Fibroblast of villous mesenchyme (primary cell): ENCODE measurements around the gene SLFNL1. TPM values are rescaled to one million over a fixed set of nuclear protein-coding genes. Genes with fewer than 3 reads are reported as not detected.

Experiments used
- DNase-seq: peaks from one replicate; pipeline ENCODE4 v3.0.0-alpha.2; 2010; ENCODE audit warnings: low read depth
- H3K4me3 ChIP-seq: 2 replicates; pipeline ENCODE4 v1.5.1; 2011; ENCODE audit warnings: low read depth, mild to moderate bottlenecking, low read length
- CTCF ChIP-seq: IDR thresholded peaks from 2 replicates; pipeline ENCODE4 v1.5.1; 2012; ENCODE audit warnings: low read depth, mild to moderate bottlenecking, low read length; ENCODE audit not compliant: insufficient read depth
- total RNA-seq: library from RNA; depleted of rRNA; stranded (reverse); fragments of >200 nt; gene quantifications from 2 replicates; pipeline ENCODE4 v1.2.3, GENCODE V29; 2012

SLFNL1 gene
- under 0.01 and 0.64 TPM in 2 replicates for total RNA-seq

DNA sequence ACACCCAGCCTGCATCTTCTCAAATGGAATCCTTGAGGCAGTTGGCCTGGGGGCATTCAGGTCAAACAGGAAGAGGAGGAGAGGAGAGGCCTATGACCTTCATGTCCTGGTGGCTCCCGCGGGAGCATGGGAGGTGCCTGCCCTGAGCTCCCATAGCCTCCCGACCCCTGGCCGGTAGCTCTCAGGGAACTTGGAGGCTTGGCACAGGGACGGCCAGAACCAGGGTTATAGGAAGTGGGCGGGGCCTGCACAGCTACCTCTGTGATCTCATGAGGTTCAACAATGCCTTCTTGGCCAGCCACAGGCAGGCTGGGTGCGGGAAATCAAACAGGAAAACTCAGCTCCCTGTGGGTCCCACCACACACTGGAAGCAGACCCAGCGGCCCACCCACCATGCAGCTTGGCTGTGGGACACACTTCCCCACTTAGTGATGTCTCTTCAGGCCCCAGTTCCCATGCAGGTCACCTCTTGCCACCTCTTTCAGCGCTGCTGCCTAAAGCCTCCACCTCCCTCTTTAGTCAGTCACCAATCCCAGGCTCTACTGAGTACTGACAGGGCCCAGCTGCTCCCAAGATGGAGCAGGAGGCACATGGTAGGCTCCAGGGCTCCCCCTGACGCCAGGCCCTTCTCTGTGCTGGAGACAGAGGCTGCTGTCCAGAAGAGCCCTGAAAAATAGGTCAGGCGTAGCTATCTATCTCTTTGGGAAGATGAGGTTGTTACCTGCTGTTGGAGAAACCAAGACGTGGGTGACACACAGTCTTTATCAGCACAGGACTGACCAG lies at the start of gene SLFNL1:
TSS of gene SLFNL1 (minus strand) at position 200 of the 783 bp plus-strand sequence. CDS start 1,065 bp downstream, outside the sequence.
- DNase-seq, result peak; percentile 48
- peak; percentile 22 for TF ChIP-seq CTCF
- no peak within 1 kb of the TSS for H3K4me3 ChIP-seq

DNA sequence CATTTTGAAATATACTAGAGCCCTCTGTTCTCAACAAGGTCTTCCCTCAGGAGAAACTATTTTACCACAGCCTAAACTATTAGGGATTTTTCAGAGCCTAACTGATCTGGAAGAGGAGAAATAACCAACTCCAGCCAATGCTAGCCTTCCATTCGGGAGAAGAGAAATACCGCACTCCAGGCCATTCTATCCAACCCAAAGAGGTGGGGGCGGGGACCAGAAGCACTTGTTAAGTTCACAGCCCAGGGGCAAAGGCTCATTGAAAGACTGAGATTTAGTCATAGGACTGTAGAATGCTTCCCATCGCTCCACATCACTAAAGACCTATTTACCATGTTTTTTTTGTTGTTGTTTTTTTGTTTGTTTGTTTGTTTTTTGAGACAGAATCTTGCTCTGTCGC lies 35.4 kb upstream of the SLFNL1 start:
- H3K4me3 ChIP-seq, result no peak overlapping the region
- TF ChIP-seq CTCF, result no peak
- DNase-seq, result no peak

DNA sequence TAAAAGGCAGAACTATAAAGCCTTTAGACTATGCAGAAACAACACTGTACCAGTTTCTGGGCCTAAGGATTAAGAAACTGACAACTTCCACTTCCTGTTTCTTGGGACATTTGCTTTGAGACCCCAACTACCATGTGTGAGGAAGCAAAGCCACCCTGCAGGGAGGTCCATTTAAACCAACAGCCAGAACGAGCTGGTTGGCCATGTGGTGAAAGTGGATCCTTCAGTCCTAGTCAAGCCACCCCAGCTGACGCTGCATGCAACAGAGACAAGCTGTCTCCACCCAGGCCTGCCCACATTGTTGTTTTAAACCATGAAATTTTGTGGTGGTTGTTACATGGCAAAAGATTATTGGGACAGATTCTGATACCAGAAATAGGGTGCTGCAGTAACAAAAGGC lies 31.8 kb upstream of the SLFNL1 start:
- H3K4me3 ChIP-seq, result no peak overlapping the region
- no peak for DNase-seq
- no peak for TF ChIP-seq CTCF

DNA sequence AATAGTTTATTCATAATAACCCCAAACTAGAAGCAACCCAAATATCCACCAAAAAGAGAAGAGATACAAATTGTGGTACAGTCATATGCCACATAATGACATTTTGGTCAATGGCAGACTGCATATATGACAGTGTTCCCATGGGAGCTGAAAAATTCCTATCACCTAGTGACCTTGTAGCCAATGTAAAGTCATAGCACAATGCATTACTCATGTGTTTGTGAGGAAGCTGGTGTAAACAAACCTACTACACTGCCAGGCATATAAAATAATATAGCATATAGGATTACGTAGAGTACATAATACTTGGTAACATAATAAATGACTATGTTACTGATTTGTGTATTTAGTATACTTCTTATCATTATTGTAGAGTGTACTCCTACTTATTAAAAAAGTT lies 29.5 kb upstream of the SLFNL1 start:
- no peak for TF ChIP-seq CTCF
- no peak for DNase-seq
- no peak overlapping the region for H3K4me3 ChIP-seq

- TF ChIP-seq CTCF, result no peak
- H3K4me3 ChIP-seq, result no peak overlapping the region
- DNase-seq, result no peak
These were observed 27.0 kb upstream of the SLFNL1 start for GRCh38 chr1:41048540-41048939.

GRCh38 chr1:41046347-41046775 lies 24.8 kb upstream of the SLFNL1 start:
- H3K4me3 ChIP-seq, result no peak overlapping the region
- TF ChIP-seq CTCF, result no peak
- DNase-seq, result no peak
